GM10847 (cell line): ENCODE measurements around the gene HS3ST3A1.

ENCODE experiments used
- POLR2A ChIP-seq: IDR thresholded peaks from 2 replicates; pipeline ENCODE4 v1.6.1; 2011; ENCODE audit not compliant: insufficient read length; ENCODE audit errors: extremely low read depth

The HS3ST3A1 gene

GRCh38 chr17:13539421-13539820, 62.3 kb downstream of the HS3ST3A1 start:
- TF ChIP-seq POLR2A, result no peak

DNA sequence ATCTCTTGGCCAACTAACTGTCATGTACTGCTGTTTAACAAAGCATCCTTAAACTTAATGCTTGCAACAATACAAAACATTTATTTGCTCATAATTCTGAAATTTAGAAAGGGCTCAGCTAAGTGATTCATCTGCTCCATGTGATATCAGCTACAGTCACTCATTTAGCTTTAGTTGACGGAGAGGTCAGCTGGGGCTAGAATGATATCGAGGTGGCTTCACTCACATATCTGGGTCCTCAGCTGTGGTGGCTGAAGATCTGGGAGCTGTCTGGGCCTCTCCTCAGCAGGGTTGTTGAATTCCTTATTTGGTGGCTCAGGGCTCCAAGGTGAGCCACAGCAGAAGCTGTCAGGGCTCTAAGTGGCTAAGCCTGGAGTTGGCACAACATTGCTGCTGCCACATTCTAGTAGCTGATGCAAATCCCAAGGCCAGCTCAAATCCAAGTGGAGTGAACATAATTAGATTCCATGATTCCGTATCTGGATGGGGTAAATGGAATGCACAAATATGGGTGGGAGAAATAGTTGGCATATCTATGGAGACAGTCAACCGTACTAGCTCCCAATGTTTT, 62.8 kb downstream of the HS3ST3A1 start:
- TF ChIP-seq POLR2A, result no peak

DNA sequence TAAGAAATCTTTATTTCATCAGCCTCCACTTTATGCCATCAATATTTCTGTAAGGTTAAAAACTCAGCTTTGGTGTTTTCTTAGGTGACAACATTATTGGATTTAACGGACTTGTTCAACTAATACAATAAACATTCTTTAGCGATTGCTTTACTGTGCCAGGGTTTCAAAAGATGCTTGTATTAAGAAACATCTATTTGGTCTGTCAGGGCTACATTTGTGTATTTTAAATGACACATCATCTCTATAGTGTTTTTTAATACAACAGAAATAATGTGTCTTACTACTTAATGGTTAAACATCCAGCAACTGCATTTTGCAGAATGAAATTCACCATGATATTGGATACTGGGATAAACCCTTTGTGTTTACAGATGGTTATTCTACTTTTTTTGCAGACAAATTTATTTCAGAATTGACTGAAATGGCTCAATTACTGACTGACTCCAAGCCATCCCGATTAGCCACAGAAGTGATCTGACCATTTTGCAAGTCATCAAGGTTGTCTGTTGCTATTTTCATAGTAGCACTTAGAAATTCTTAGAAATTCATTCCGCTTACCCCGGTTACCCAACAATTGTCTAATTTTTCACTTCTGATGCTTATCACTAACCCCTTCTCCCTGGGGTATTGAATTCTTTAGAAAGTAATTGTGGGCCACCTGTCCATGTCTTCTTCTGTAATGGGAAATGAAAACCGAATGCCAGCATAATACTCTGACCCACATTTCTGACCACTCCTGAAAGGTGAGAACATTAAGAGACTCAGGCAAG, 63.7 kb downstream of the HS3ST3A1 start:
- TF ChIP-seq POLR2A, result no peak

GRCh38 chr17:13537167-13537731, 64.5 kb downstream of the HS3ST3A1 start:
- no peak for TF ChIP-seq POLR2A

GRCh38 chr17:13534946-13535345, 66.8 kb downstream of the HS3ST3A1 start:
- TF ChIP-seq POLR2A, result no peak

GRCh38 chr17:13531721-13532120, 70.0 kb downstream of the HS3ST3A1 start:
- TF ChIP-seq POLR2A, result no peak

- TF ChIP-seq POLR2A, result no peak
Observed at GRCh38 chr17:13525876-13526275, 75.9 kb downstream of the HS3ST3A1 start.

GRCh38 chr17:13523164-13523563, 78.6 kb downstream of the HS3ST3A1 start:
- TF ChIP-seq POLR2A, result no peak

- no peak for TF ChIP-seq POLR2A
Observed at GRCh38 chr17:13522749-13523148, 79.0 kb downstream of the HS3ST3A1 start.

DNA sequence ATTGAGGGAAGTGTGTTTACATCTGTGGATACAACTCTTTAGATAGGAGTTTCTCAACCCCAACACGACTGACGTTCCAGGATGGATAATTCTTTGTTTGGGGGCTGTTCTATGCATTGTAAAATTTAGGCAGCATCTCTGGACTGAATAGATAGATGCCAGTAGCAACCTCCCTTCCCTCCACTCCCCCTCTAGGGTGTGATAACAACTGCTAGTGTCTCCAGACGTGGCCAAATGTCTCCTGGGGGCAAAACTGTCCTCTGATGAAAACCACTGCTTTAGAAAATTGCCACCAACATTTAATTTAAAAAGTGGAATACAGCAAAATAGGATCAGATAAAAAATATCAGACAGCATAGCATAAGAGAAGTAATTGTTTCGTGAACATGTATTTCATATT, 79.9 kb downstream of the HS3ST3A1 start:
- TF ChIP-seq POLR2A, result no peak

GRCh38 chr17:13520899-13521572, 80.7 kb downstream of the HS3ST3A1 start:
- no peak for TF ChIP-seq POLR2A

- TF ChIP-seq POLR2A, result no peak
Observed at GRCh38 chr17:13518261-13519000, 83.3 kb downstream of the HS3ST3A1 start.

DNA sequence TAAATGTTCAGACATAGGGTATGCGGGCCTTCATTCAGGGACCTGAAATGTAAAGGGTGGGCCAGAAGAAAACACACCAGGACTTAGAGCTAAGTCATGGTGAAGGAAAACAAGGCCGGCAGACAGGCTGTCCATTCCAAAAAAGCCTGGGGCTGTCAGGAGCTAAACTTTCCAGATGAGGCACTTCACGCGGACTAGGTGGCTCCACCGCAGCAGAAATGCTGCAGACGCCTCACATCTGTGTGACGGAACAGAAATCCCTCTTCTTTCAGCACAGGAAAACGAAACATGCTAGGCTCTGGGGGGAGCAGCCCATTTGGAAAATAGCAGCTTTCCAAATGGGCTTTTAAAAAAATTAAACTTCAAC, 88.7 kb downstream of the HS3ST3A1 start:
- no peak for TF ChIP-seq POLR2A

- TF ChIP-seq POLR2A, result no peak
Observed at GRCh38 chr17:13510062-13510461, 91.7 kb downstream of the HS3ST3A1 start.

DNA sequence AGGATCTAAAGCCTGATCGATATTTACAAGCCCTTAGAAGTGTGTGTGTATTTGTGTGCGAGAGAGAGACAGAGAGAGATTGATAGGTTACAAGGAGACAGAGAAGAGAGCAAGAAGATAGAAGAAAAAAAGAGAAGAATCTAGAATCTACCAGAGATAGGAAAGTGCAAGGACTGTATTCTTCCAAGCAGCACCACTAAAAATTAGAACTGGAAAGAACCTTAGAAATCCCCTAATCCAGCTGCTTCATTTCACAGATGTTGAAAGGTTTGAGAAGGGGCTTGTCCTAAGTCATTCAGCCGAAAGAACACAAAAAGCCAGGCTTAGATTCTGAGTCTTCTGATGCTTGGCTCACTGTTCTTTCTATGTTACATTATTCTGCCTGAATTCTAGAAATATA, 92.2 kb downstream of the HS3ST3A1 start:
- TF ChIP-seq POLR2A, result no peak
